ENCODE measurements around the gene IGF2R. TPM values are rescaled to one million over a fixed set of nuclear protein-coding genes. Genes with fewer than 3 reads are reported as not detected.
"Not testable (repeated sequence)": the region's sequence is repeated elsewhere in the genome, so short reads cannot be mapped to it uniquely, and the experiment has no call there.

Gene IGF2R
- total and polyA plus RNA-seq, 8 donors, result 56.5 to 153 (median 60.4) TPM

- DNase-seq (peak in 2 of 4 donors; percentile 44 to 63), ATAC-seq (peak; percentile 70)
- no peak overlapping the region for H3K4me3 ChIP-seq
- no peak overlapping the region for H3K27ac ChIP-seq
- H3K27me3 ChIP-seq, result no peaks in the 10 kb centered on the region
- H3K9me3 ChIP-seq, result no peaks in the 10 kb centered on the region
- intact Hi-C loops (cut with DNase I), result loop anchor here in 1 of 2 donors (5.0 kb wide), 1 partner anchor 369 kb away; no protein-coding TSS in a partner anchor
- TF ChIP-seq CTCF (IDR thresholded peaks at IDR 0.05), result peak; percentile 35 to 41
- peaks cover 0 to 100% of the 10 kb centered on the region in 2 donors for H3K36me3 ChIP-seq
- H3K4me1 ChIP-seq, result no peaks in the 10 kb centered on the region
Measured at GRCh38 chr6:160088069-160088783, 119.3 kb downstream of the IGF2R start.

GRCh38 chr6:160088784-160089533, 120.1 kb downstream of the IGF2R start:
- DNase-seq (no peak), ATAC-seq (no peak)
- intact Hi-C loops (cut with DNase I), result loop anchor here in 1 of 2 donors (5.0 kb wide), 1 partner anchor 368 kb away; no protein-coding TSS in a partner anchor
- no peaks in the 10 kb centered on the region for H3K4me1 ChIP-seq
- no peak for TF ChIP-seq CTCF (IDR thresholded peaks at IDR 0.05)
- H3K9me3 ChIP-seq, result no peaks in the 10 kb centered on the region
- no peaks in the 10 kb centered on the region for H3K27me3 ChIP-seq
- H3K36me3 ChIP-seq, result peaks cover 0 to 100% of the 10 kb centered on the region in 2 donors
- no peak overlapping the region for H3K4me3 ChIP-seq
- H3K27ac ChIP-seq, result no peak overlapping the region

GRCh38 chr6:160089534-160089897, 120.6 kb downstream of the IGF2R start:
- Histone ChIP-seq H3K4me1 (no peaks in the 10 kb centered on the region), H3K4me3 (no peak overlapping the region), H3K9me3 (no peaks in the 10 kb centered on the region), H3K27me3 (no peaks in the 10 kb centered on the region), H3K27ac (no peak overlapping the region), H3K36me3 (peaks cover 0 to 100% of the 10 kb centered on the region in 2 donors)
- intact Hi-C loops (cut with DNase I), result loop anchor here in 1 of 2 donors (5.0 kb wide), 1 partner anchor 368 kb away; no protein-coding TSS in a partner anchor
- no peak for TF ChIP-seq CTCF (IDR thresholded peaks at IDR 0.05)
- DNase-seq (no peak), ATAC-seq (no peak)

- H3K4me3 ChIP-seq; DNase-seq; H3K9me3 ChIP-seq; ATAC-seq; H3K27ac ChIP-seq; intact Hi-C loops (cut with DNase I); H3K4me1 ChIP-seq; H3K27me3 ChIP-seq: not testable (repeated sequence)
- peaks cover 0 to 100% of the 10 kb centered on the region in 2 donors for H3K36me3 ChIP-seq
Measured at GRCh38 chr6:160090442-160091239, 121.8 kb downstream of the IGF2R start.

GRCh38 chr6:160092176-160092575, 123.3 kb downstream of the IGF2R start:
- H3K9me3 ChIP-seq; H3K27ac ChIP-seq; H3K4me3 ChIP-seq; DNase-seq; intact Hi-C loops (cut with DNase I); H3K27me3 ChIP-seq; ATAC-seq; H3K4me1 ChIP-seq: not testable (repeated sequence)
- peaks cover 0 to 100% of the 10 kb centered on the region in 2 donors for H3K36me3 ChIP-seq
